HG02588 (cell line): ENCODE results near the gene HBG2.
A peak's percentile ranks its signal among the peaks of the same experiment; 100 is the strongest.
"Not testable (repeated sequence)": the region's sequence is repeated elsewhere in the genome, so short reads cannot be mapped to it uniquely, and the experiment has no call there.

Experiments
- ATAC-seq: cut with Tn5 transposase; IDR thresholded peaks from one replicate; pipeline ENCODE4 v1.9.1; 2021; ENCODE audit warnings: mild to moderate bottlenecking, moderate library complexity; ENCODE audit not compliant: unreplicated experiment

HBG2 gene

DNA sequence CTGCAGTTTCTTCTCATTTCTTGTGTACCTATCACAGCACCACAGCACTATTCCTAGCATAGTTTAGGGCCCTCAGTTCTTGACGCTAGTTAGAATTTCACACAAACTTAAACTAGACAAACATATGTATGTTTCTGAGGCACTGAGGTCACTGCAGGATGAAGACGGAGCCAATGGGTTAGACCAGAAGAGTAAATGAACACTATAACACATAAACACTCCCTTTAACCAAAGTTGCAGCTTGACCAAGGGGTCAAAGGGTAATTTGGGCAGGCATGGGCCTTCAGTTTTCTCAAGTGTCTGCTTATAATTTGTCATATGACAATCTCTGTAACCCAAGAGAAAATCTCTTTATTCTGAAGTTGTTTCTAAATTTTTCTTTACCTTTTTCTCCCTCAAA, 28.0 kb upstream of the HBG2 start:
- ATAC-seq, result no peak

DNA sequence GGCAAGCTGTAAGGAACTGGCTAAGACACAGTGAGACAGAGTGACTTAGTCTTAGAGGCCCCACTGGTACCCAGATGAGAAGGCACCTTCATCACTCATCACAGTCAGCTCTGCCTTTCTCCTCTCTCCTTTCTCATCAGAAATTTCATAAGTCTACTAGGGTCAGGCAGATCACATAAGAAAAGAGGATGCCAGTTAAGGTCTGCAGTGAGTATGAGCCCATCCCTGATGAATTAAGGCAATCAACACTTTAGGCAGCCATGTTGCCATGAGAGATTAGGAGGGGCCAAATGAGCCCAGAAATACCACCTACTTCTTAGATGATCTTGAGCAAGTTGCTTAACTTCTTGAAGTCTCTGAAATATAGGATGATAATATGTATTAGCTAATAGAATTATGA, 27.0 kb upstream of the HBG2 start:
- ATAC-seq, result no peak

DNA sequence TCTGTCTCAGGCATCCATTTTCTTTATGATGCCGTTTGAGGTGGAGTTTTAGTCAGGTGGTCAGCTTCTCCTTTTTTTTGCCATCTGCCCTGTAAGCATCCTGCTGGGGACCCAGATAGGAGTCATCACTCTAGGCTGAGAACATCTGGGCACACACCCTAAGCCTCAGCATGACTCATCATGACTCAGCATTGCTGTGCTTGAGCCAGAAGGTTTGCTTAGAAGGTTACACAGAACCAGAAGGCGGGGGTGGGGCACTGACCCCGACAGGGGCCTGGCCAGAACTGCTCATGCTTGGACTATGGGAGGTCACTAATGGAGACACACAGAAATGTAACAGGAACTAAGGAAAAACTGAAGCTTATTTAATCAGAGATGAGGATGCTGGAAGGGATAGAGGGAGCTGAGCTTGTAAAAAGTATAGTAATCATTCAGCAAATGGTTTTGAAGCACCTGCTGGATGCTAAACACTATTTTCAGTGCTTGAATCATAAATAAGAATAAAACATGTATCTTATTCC, 26.1 kb upstream of the HBG2 start:
- peak; percentile 91 for ATAC-seq

DNA sequence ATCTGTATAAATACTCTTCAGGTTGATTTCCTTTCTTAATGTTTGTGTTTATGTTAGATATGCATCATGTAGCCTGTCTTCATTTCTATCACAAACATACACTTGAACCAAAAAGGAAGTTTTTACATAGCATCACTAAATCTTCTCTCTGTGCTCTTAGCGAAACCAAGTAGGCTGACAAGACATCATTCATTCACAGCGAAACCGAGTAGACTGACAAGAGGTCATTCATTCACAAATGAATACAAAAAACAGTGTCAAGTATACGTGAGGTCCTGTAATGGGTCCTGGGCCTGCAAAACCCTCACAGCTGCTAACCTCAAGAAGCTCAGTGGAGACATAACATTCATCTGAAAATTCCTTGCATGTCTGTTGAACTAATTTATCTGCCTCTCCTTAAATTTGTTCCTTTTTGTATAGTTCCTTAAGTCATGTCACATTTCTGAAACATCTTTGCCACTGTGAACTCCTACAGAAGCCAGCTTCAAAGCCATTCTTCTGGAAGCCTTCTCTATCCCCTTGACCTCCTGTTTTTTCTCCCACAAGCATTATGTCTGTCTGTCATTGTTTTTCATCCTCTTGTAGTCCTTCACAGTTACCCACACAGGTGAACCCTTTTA, 25.0 kb upstream of the HBG2 start:
- no peak for ATAC-seq

DNA sequence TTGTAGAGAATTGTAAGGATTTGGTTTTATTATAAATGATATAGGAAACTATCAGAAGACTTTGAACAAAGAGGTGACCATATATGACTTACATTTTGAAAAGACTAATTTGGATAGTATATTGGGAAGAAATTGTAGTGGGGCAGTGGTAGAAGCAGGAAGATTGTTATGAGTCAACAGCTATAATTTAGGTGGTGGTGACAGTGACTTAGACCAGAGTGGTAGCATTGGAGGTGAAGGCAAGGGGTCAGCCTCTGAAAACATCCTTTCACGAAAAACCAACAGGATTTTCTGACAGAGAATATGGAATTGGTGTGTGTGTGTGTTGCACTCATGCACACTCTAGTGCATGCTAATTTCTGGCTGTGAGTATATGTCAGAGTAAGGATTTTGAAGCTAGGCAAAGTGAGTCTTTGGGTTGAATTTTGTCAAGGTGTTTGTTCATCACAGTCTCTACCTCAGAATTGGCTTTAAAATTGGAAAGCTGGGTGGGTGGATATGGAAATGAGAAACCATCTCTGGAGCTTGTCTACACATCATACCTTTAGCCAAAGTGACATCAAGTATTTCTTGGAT, 23.3 kb upstream of the HBG2 start:
- ATAC-seq, result no peak

DNA sequence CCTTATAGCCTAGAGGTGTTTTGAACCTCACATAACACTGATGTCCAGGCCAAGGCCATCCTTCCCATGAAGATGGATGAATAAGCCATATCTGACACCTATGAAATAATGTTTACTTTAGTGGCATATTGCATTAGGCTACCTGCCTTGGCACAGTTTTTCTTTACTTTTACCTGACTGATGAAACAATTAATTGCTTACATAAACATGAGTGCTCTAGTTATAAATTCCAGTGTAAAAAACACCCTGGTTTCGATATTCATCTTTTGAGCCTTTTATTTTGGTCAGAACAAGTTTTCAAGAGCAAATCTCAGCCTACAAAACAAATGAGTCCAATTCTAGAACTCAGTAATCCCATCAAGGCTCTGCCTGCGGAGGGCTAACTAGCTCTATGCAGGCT, 22.1 kb upstream of the HBG2 start:
- ATAC-seq, result no peak

DNA sequence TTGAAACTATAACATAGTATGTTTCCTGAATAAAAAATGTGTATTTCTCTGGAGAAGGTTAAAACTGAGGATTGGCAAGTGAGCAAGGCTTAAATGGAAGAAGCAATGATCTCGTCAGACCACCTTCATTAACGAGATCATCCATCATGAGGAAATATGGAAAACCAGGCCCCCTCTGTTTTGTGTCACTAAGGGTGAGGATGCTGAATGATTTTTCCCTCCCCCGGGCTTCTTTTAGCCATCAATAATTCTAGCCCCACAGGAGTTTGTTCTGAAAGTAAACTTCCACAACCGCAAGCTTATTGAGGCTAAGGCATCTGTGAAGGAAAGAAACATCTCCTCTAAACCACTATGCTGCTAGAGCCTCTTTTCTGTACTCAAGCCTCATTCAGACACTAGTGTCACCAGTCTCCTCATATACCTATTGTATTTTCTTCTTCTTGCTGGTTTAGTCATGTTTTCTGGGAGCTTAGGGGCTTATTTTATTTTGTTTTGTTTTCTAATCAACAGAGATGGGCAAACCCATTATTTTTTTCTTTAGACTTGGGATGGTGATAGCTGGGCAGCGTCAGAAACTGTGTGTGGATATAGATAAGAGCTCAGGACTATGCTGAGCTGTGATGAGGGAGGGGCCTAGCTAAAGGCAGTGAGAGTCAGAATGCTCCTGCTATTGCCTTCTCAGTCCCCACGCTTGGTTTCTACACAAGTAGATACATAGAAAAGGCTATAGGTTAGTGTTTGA, 21.0 kb upstream of the HBG2 start:
- ATAC-seq, result no peak

DNA sequence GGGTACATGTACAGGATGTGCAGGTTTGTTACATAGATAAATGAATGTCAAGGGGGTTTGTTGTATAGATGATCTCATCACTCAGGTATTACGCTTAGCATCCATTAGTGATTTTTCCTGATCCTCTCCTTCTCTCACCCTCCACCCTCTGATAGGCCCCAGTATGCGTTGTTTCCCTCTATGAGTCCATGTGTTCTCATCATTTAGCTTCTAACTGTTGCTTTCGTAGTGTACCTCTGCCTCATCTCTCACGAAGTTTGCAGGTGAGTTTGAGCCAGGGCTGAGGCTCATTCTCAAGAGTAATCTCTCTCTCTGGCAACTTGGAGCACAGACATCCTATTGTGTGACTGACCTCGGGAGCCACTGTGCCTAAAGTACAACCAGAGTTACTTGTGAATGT, 19.8 kb upstream of the HBG2 start:
- no peak for ATAC-seq

DNA sequence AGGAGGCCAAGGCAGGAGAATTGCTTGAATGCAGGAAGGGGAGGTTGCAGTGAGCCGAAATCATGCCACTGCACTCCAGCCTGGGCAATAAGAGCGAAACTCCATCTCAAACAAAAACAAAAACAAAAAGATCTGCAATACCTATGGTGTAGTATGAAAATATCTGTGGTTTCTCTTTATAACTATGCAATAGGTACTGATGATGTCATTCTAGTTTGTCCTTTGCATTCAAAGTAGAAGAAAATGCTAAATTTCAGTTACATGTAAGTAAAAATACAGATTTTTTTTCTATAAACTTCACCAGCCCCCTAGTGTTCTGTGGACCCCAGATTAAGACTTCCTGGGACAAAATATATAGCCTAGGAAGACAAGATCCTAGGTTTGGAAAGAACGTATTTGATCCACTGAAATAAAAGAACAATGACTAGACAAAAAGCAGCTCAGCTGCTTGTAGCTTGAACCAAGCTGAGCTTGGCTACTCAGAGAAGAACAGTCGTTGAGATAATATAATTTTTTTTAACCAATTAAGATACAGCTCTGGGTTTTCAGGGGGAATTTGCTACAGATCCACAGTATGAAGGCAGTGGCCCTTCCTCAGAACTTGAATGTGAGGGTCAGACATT, 17.9 kb upstream of the HBG2 start:
- no peak for ATAC-seq

DNA sequence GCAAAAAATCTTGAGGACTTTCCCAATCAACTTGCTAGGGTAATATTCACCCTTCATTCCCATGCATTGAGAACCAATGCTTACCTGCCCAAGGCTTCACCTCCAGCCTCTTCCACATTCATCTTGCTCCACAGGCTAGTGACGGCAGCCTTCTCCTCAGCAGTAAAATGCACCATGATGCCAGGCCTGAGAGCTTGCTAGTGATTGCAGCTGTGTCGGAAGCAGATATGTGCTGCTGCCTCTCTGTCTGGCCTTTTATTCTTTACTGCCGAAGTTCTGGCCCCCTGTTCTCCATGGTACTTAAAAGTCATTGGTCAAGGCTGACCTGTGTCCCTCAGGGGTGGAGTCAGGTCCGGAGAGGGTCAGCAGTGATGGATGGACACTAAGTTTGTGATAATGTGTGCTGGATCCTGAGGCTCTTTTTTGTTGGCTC, 15.2 kb upstream of the HBG2 start, which contains the start of gene HBE1:
TSS of gene HBE1 (minus strand) at position 231 of the 433 bp plus-strand sequence. CDS start at position 176, 55 bp downstream.
- no peak for ATAC-seq

DNA sequence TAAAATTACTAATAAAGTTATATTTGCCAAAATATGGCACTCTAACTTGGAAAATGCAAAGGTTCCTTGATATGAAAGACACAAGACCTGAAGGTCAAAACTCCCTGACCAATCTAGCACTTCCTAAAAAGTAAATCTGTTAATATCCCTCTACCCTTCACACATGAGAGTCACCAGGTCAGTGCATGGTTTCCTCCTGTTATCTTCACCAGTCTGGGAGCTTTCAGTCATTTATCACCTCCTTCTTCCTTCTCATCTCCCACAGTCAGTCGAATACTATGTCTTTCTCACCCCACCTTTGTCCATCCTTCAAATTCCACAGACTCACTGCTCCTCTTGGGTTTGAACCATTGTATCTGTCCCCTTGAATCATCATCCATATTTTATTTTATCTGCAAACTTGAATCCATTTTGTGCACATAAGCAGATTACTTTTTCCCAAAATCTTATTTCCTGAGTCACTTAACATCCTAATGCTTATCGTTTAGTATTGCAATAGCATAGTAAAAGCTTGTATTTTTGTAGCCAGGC, 12.5 kb upstream of the HBG2 start:
- ATAC-seq, result no peak

DNA sequence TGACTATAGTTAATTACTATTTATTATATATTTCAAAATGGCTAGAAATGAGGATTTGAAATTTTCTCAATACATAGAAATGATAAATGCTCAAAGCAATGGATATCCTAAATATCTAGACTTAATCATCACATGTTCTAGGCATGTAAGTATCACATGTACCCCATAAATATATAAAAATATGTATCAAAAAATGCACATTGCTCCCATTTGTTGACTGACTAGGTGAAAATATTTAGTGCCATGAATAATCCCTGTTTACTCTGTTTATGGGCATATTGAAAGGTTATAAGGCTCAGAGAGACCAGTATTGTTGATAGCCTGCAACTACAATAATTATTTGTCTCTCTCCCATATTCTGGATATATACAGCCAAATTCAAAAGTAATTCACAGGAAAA, 12.0 kb upstream of the HBG2 start:
- ATAC-seq, result no peak

DNA sequence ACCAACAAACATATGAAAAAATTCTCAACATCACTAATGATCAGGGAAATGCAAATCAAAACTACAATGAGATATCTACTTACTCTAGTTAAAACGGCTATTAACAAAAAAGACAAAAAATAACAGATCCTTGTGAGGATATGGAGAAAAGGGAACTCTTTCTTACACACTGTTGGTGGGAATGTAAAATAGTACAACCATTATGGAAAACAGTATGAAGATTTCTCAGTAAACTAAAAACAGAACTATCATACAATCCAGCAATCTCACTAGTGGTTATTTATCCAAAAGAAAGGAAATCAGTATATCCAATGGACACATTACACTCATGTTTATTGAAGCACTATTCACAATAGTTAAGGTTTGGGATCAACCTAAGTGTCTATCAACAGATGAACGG, 11.3 kb upstream of the HBG2 start:
- no peak for ATAC-seq

DNA sequence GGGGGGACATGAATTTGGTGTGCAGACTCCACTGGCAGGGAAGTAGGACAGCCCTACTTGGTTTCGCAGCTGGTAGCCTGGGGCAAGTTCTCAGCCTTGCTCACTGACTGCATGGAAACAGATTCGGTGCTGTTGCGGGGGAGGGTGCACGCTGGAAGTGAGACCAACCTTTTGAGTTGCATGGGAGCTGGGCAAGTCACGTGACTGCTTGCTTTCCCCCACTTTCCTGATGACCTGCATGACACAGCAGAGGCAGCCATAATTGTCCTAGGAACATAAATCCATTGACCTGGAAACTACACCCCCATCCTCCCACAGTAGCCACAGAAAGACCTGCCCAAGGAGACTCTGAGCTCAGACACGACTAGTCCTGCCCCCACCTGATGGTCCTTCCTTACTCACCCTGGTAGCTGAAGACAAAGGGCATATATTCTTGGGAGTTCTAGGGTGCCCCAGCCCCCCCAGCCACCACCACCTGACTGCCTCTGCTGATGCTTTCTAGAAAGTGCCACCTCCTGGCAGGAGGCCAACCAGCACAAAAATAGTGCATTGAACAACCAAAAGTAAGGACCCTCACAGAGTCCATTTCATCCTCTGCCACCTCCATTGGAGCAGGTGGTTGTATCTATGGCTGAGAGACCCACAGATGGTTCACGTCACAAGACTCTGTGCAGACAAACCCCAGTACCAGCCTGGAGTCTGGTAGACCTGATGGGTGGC, 4.1 kb upstream of the HBG2 start:
- ATAC-seq, result no peak

DNA sequence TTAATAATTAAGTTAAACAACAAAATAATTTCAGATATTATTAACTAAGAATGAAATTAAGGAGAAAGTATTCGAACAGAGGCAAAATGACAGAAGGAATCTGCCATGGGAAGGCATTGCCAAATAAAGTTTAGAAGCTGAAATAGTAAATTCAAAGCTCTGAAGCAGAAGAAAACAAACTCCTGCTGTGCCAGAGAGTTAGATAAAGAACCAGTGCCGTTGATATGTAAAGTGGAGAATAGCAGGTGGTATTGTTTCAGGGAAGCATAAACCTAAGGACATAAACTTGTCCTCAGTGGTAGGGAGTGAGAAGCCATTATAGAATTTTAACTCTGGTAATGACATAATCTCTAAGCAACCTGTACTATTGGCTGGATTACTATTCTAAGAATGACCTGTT, 2.7 kb upstream of the HBG2 start:
- ATAC-seq, result no peak

DNA sequence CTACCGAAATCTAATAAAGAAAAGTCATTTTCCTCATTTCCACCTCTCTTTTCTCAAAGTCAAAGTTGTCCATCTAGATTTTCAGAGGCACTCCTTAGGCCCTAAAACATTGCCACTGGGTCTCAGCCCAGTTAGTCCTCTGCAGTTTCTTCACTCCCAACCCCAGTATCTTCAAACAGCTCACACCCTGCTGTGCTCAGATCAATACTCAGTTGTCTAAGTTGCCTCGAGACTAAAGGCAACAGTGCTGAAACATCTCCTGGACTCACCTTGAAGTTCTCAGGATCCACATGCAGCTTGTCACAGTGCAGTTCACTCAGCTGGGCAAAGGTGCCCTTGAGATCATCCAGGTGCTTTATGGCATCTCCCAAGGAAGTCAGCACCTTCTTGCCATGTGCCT, 558 bp downstream of the HBG2 start:
- not testable (repeated sequence) for ATAC-seq

DNA sequence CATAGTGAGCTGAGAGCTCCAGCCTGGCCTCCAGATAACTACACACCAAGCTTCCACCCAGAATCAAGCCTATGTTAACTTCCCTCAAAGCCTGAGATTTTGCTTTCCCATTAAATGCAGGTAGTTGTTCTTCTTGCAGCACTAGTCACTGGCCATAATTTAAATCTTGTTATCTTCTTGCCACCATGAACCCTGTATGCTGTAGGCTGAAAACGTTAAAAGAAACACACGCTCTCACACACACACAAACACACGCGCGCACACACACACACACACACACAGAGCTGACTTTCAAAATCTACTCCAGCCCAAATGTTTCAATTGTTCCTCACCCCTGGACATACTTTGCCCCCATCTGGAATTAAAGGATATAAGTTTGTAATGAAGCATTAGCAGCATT, 1.1 kb downstream of the HBG2 start:
- ATAC-seq, result not testable (repeated sequence)

DNA sequence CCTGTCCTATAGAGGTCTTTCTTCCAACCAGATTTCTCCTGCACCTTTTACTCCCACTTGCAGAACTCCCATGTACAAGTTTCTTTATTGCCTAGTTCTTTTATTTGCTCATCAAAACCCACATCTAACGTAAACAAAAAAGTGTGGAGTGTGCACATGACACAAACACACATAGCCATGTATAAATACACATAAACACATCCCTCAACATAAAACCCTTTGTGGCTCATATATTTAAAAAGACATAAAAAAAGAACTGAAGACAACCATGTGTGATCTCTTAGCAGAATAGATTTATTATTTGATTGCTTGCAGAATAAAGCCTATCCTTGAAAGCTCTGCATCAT, 1.7 kb downstream of the HBG2 start:
- no peak for ATAC-seq

DNA sequence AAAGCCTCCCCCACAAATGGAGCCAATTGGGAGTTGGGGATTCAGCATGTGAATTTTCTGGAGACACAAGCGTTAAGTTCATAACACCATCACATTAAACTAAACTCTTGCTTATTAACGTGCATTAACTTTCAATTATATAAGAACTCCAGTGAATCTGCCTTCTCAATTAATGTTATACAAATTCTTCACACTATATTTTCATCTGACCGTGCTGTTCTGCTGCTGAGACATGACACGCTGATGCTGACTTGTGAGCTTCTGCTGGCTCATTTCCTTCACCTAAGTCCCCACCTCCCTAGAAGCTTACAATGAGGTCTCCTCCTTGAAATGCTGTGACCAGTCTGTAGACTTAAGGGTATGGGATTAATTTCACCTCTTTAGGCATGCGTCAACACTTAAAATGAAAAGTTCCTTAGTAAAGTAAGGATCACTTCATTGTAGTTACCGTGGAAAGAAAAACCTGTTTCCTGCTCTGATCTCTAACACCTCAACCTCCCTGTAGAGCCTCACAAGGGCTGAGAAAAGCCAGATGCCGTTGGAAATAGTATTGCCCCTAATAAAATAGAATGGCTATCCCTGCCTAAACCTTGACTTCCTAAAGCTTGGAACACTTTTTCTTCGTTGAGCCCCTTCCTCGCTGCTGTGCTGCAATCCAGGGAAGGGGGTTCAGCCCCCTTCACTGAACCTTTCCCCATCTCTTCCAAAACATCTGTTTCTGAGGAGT, 2.2 kb downstream of the HBG2 start:
- no peak for ATAC-seq

DNA sequence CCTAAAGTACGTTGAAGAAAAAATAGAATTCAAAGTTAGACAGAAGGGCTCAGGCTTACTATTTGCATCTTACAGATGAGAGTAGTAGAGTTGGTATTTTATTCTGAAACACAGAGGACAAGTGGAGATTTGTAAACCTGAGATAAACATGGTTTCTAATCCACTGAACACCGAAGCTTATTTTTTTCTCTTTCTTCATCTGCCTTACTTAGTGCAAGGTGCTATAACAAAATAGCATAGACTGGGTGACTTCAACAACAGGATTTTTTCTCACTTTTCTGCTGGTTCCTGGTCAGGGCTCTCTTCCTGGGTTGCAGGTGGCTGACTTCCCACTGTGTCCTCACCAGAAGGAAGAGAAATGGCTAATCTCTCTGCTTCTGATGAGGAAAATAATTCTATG, 2.8 kb downstream of the HBG2 start:
- no peak for ATAC-seq
